Stimulated activated CD8-positive, alpha-beta memory T cell treated with anti-CD3 and anti-CD28 coated beads, Interleukin-15, amount 100 ng/mL, for 4 hours (primary cell): Measurements from ENCODE around the gene CAPN14.

Experiments used
- DNase-seq, 2 donors: peaks; one replicate each; pipeline ENCODE4 v3.0.0-alpha.2; 2020; ENCODE audit warnings: low read depth in 2 of 2

CAPN14 gene

GRCh38 chr2:31227110-31227509, 9.8 kb upstream of the CAPN14 start:
- DNase-seq: no peak

DNA sequence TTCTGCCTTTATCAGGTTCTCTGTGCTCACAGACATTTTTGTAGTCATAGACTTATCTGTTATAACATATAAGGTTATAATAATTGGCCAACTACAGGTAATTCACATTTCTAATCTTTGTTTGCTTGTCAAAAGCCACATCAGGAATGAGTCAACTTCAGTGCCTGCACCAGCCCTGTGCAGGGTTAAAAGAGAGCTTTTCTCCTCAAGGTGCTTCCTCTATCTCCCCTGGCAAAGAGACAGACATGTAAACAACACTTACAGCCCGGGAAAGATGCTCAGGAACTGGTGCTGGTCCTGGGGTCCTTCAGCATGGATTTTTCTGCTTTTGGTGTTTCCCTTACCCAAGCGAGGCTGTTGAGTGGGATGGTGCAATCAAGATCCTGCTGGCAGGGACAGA, 9.0 kb upstream of the CAPN14 start:
- no peak for DNase-seq

- DNase-seq: no peak
These were observed 6.4 kb upstream of the CAPN14 start for GRCh38 chr2:31223749-31224148.

- no peak for DNase-seq
These were observed 5.7 kb upstream of the CAPN14 start for GRCh38 chr2:31223026-31223425.

DNA sequence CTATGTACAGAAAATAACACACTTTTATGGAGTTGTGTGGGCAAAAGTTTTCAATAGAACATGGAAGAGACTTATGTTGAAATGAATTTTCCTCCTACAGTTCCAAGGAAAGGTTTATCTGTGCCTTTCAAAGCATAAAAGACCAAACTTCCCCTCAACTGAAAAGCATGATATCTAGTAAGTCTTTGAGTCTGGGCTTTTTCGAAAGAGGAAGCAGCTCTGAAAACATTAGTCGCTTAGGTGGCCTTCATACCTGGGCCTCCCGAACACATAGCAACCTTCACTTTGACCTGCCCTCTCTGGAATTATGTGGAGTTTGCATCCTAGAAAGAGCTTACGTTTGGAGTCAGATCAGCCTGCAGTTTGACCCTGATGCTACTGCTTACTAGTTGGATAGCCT, 4.8 kb upstream of the CAPN14 start:
- no peak for DNase-seq

- DNase-seq: no peak
These were observed 4.2 kb upstream of the CAPN14 start for GRCh38 chr2:31221544-31221943.

GRCh38 chr2:31219131-31219969, 2.0 kb upstream of the CAPN14 start:
- no peak for DNase-seq

GRCh38 chr2:31216734-31217133, 581 bp downstream of the CAPN14 start:
- DNase-seq: no peak

- DNase-seq: no peak
These were observed 2.8 kb downstream of the CAPN14 start for GRCh38 chr2:31214444-31214915.

DNA sequence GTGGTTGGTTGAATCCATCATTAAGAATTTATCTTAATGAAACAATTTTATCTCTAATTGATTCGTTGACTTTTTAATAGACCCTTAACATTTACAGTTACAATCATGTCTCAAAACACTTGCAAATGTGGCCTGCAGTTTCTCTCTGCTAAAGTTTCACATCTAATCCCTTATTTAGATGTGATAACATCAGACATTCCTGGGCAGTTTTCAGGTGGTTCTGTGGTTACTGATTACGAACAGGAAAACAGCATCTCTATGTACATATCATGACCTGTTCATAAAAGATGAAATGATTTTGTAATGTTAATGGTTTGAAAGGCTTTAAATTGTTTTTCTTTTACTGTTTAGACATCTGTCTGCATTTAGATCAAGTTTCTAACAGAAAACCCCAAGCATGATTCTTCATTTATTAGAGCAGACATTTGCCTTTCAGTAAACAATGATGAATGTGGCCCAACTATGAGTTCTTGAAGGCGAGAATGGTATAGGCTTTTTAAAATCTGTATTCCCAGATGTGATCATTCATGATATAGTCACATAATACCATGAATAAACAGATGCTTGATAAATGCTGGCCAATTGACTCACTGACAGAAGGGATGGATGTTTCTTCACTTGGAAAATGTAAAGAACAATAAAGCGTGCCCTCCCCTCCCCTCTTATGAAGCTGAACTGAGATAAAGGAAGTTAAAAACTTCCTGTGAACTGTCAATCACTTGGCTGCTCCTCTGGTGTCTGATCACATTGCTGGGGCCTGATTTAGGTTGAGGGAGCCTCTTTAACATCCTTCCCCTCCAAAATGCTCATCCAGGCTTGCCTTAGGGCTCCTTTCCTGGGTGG, 3.5 kb downstream of the CAPN14 start:
- no peak for DNase-seq

- DNase-seq: no peak
These were observed 4.4 kb downstream of the CAPN14 start for GRCh38 chr2:31212659-31213600.

DNA sequence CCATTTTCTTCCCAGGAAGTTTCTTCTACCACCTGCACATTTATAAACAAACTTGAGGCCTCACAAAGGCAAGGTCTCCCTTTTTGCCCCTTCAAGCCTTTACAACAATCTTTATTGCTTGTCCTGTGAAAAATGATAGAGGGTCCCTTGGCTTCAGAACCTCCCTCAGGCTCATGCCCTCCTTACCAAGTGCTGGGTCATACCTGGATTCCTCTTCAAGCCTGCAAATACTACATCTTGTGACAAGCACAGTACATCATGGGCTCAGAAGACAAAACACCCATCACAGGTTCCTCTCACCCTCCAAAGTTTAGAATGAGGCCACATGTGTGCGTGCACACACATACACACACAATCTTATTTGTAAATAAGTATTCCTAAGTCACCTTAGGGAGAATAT, 9.1 kb downstream of the CAPN14 start:
- no peak for DNase-seq

DNA sequence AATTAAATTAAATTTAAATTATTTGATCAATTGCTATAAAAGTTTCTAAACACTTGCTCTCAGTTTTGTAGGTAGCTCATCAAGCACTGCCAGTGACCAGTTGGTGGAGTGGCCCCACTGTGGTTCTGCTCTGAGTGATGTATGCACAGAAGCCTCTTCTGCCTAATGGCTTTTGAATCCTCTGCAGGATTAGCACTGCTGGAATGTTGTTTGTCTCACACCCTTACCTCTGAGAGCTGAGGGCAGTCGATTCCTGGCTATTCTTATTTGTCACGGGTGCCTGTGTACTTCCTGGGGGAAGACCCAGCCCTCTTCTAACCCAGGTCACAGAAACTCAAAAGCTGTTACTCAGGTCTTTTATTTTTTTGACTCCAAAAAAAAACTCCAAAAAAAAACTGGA, 9.5 kb downstream of the CAPN14 start:
- DNase-seq: no peak

- no peak for DNase-seq
These were observed 11.7 kb downstream of the CAPN14 start for GRCh38 chr2:31205613-31206012.

GRCh38 chr2:31205186-31205585, 12.1 kb downstream of the CAPN14 start:
- DNase-seq: no peak

GRCh38 chr2:31204783-31205182, 12.5 kb downstream of the CAPN14 start:
- no peak for DNase-seq

- DNase-seq: no peak
These were observed 13.4 kb downstream of the CAPN14 start for GRCh38 chr2:31203916-31204315.

GRCh38 chr2:31202833-31203232, 14.5 kb downstream of the CAPN14 start:
- DNase-seq: no peak

- DNase-seq: no peak
These were observed 15.3 kb downstream of the CAPN14 start for GRCh38 chr2:31202041-31202440.

DNA sequence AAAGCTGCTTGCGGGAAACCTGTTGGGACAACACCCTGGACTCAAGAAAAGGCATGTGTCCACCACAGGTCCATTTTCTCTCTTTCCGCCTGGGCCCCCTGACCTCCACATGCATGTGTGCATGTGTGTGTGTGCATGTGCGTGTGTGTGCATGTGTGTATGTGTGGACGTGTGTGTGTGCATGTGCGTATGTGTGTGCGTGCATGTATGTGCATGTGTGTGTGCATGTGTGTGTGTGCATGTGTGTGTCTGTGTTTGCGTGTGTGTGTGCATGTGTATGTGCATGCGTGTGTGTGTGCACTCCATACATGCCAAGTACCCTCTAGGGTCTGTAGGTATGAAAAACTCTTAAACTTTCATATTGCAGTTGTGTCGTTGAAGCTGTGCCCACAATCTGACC, 16.3 kb downstream of the CAPN14 start:
- no peak for DNase-seq

DNA sequence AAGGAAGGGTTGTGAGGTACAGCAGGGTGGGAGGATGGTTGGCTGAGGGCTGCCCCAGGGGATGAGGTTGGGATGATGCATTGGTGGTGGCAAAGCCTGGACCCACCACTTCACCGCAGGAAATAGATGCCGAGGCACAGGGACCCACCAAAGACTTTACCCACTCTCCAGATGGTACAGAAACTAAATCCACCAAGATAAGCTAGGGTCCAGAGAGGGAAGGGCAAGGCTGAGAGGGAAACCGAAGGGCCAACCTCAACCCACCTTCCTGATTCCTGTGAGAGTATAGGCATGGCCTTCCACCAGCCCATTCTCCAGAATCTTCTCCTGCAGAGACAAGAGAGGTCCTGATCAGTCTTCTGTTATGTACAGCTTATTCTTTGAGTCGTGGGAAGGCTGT, 18.1 kb downstream of the CAPN14 start:
- DNase-seq: no peak

DNA sequence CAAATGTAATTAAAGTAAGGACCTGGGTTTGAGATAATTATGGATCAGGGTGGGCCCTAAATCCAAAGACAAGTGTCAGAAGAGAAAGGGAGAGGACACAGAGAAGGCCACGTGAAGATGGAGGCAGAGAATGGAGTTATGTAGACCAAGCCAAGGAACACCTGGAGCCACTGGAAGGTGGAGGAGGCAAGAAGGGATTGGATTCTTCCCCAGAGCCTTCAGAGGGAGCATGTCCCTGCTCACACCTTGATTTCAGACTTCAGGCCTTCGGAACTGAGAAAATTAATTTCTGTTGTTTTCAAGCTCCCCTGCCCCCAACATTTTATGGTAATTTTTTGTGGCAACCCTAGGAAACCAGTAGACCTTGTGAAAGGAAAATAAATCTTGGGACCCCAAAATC, 19.6 kb downstream of the CAPN14 start:
- DNase-seq: no peak
